OCI-LY7 (cell line): ENCODE measurements around the gene CD6. TPM values are rescaled to one million over a fixed set of nuclear protein-coding genes. Genes with fewer than 3 reads are reported as not detected.

Experiments
- BruUV-seq: library from RNA; stranded (reverse); fragments of 400-500 nt; replicated peaks from 2 replicates; lab custom pipeline; 2021; lab: Mats Ljungman, UMichigan
- CTCF ChIA-PET: fragments of 300-600 bp; sonication (Branson Sonifier 250); formaldehyde crosslinking; loops from one replicate; lab custom pipeline; 2022; ENCODE audit warnings: antibody characterized with exemption; ENCODE audit not compliant: unreplicated experiment; lab: Charles Lee
- POLR2A ChIA-PET: fragments of 300-600 bp; sonication (Branson Sonifier 250); formaldehyde crosslinking; loops from one replicate; lab custom pipeline; 2022; ENCODE audit warnings: antibody characterized with exemption; lab: Charles Lee
- DNase-seq: peaks from one replicate; pipeline ENCODE4 v3.0.0-alpha.2; 2015; ENCODE audit warnings: low spot score
- H2AFZ ChIP-seq: fragments of 200-600 bp; sonication (generic), shearing (Covaris generic); 2 replicates; pipeline ENCODE4 v1.6.1; 2014; ENCODE audit warnings: mild to moderate bottlenecking, antibody characterized with exemption, low read length, moderate library complexity
- H3K27ac ChIP-seq: fragments of 200-600 bp; sonication (generic); 2 replicates; pipeline ENCODE4 v1.5.1; 2014; ENCODE audit warnings: mixed run types, low read depth, mild to moderate bottlenecking, moderate library complexity, low read length, inconsistent platforms; ENCODE audit not compliant: poor library complexity, severe bottlenecking
- H3K36me3 ChIP-seq: fragments of 200-600 bp; sonication (generic); 2 replicates; pipeline ENCODE4 v1.6.1; 2014; ENCODE audit warnings: mild to moderate bottlenecking, antibody characterized with exemption, low read length, moderate library complexity, mixed read lengths; ENCODE audit not compliant: insufficient read depth
- H3K4me1 ChIP-seq: fragments of 200-600 bp; sonication (generic); 2 replicates; pipeline ENCODE4 v1.5.1; 2014; ENCODE audit warnings: mild to moderate bottlenecking, low read length; ENCODE audit not compliant: insufficient read depth, poor library complexity, severe bottlenecking
- H3K4me2 ChIP-seq: fragments of 200-600 bp; sonication (generic); 2 replicates; pipeline ENCODE4 v1.6.1; 2014; ENCODE audit warnings: mild to moderate bottlenecking, low read length
- H3K4me3 ChIP-seq: fragments of 200-600 bp; sonication (generic); 2 replicates; pipeline ENCODE4 v1.5.1; 2014; ENCODE audit warnings: mild to moderate bottlenecking, low read depth, low read length; ENCODE audit not compliant: poor library complexity, severe bottlenecking
- H3K79me2 ChIP-seq: fragments of 200-600 bp; sonication (generic); 2 replicates; pipeline ENCODE4 v1.6.1; 2016; ENCODE audit warnings: low read depth, mild to moderate bottlenecking, low read length, moderate library complexity, mixed read lengths; ENCODE audit not compliant: insufficient read depth
- H3K9me2 ChIP-seq: fragments of 200-600 bp; sonication (generic); 2 replicates; pipeline ENCODE4 v1.6.1; 2016; ENCODE audit warnings: mild to moderate bottlenecking, low read length, mixed read lengths; ENCODE audit not compliant: insufficient read depth
- H3K9me3 ChIP-seq: fragments of 200-600 bp; sonication (generic); 2 replicates; pipeline ENCODE4 v1.6.1; 2014; ENCODE audit warnings: mild to moderate bottlenecking, mixed run types, low read length, mixed read lengths
- H4K20me1 ChIP-seq: fragments of 200-600 bp; sonication (generic); 2 replicates; pipeline ENCODE4 v1.6.1; 2014; ENCODE audit warnings: mild to moderate bottlenecking, antibody characterized with exemption, low read length, moderate library complexity, mixed read lengths; ENCODE audit not compliant: insufficient read depth
- EZH2phosphoT487 ChIP-seq: fragments of 200-600 bp; sonication (generic); IDR thresholded peaks from 2 replicates; pipeline ENCODE4 v1.6.1; 2018; ENCODE audit warnings: low read depth, borderline replicate concordance, mild to moderate bottlenecking, mixed run types, antibody characterized with exemption, low read length, moderate library complexity, mixed read lengths
- intact Hi-C: fragments of 100-400 bp; cut with micrococcal nuclease; formaldehyde crosslinking; loops from one replicate; pipeline ENCODE4 v1.10.0; 2022; ENCODE audit not compliant: unreplicated experiment
- total RNA-seq, 2 experiments: library from RNA; depleted of rRNA in 1 of 2; stranded (reverse); fragments of >200 nt in 1 of 2; shearing (Covaris generic) in 1 of 2; gene quantifications; 2 replicates each; pipeline ENCODE4 v1.2.3, GENCODE V29; 2014 to 2022
- TF ChIP-seq, protein P1 (sequence below): fragments of 200-600 bp; sonication (generic); conservative IDR thresholded peaks from 2 replicates; pipeline ENCODE4 v1.5.1; 2014; ENCODE audit warnings: mild to moderate bottlenecking, antibody characterized with exemption, low read length, moderate library complexity, mixed read lengths

CD6 gene
- total RNA-seq, 2 experiments from 2014 or later, result not detected

DNA sequence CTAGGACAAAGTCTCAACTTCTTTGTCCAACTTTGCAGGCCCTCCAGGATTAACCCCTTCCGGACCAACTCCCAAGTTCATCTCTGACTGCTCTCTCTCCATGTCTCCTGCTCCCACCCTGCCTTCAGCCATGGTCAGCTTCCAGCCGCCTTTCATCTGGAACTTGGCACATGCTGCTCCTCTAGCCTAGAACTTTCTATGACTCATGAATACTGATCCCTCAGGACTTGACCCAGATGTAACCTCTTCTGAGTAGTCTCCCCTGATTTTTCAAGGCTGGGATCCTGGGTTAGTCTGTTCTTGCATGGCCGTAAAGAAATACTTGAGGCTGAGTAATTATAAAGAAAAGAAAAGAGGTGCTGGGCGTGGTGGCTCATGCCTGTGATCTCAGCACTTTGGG lies 14.3 kb upstream of the CD6 start:
- no TSS peak for BruUV-seq
- Histone ChIP-seq H3K4me1 (peaks cover 10% of the 10 kb centered on the region), H3K9me3 (no peaks in the 10 kb centered on the region), H3K27ac (no peak overlapping the region), H4K20me1 (no peaks in the 10 kb centered on the region), H3K36me3 (no peaks in the 10 kb centered on the region), H3K79me2 (no peaks in the 10 kb centered on the region), H2AFZ (no peak overlapping the region), H3K4me2 (no peak overlapping the region), H3K4me3 (no peak overlapping the region), H3K9me2 (no peaks in the 10 kb centered on the region)
- no peak for DNase-seq
- TF ChIP-seq, protein P1, sequence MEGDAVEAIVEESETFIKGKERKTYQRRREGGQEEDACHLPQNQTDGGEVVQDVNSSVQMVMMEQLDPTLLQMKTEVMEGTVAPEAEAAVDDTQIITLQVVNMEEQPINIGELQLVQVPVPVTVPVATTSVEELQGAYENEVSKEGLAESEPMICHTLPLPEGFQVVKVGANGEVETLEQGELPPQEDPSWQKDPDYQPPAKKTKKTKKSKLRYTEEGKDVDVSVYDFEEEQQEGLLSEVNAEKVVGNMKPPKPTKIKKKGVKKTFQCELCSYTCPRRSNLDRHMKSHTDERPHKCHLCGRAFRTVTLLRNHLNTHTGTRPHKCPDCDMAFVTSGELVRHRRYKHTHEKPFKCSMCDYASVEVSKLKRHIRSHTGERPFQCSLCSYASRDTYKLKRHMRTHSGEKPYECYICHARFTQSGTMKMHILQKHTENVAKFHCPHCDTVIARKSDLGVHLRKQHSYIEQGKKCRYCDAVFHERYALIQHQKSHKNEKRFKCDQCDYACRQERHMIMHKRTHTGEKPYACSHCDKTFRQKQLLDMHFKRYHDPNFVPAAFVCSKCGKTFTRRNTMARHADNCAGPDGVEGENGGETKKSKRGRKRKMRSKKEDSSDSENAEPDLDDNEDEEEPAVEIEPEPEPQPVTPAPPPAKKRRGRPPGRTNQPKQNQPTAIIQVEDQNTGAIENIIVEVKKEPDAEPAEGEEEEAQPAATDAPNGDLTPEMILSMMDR, result no peak
- no peak for TF ChIP-seq EZH2phosphoT487
- ChIA-PET CTCF (no interaction called here), POLR2A (no interaction called here)
- intact Hi-C loops, result loop anchor here (10.0 kb wide), 1 partner anchor 62 kb away; no protein-coding TSS in a partner anchor

DNA sequence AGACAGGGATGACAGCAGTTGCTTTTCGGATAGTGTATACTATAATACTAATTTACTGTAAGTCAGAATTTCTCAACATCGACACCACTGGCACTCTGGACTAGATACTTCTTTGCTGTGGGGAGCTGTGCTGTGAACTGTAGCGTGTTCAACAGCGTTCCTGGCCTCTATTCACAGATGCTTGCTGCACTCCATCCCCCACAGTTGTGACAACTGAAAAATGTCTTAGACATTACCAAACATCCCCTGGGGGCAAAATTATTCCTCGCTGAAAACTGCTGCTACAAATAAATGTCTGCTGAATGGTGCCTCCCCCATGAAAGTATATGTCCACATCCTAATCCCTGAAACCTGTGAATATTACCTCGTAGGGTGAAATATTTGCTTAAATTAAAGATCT lies 12.0 kb upstream of the CD6 start:
- Histone ChIP-seq H3K9me3 (no peaks in the 10 kb centered on the region), H3K79me2 (no peaks in the 10 kb centered on the region), H3K4me1 (no peaks in the 10 kb centered on the region), H3K36me3 (no peaks in the 10 kb centered on the region), H4K20me1 (no peaks in the 10 kb centered on the region), H3K4me2 (no peak overlapping the region), H3K4me3 (no peak overlapping the region), H3K27ac (no peak overlapping the region), H3K9me2 (no peaks in the 10 kb centered on the region), H2AFZ (no peak overlapping the region)
- POLR2A ChIA-PET, result no interaction called here
- TF ChIP-seq, protein P1, result no peak
- no peak for TF ChIP-seq EZH2phosphoT487
- intact Hi-C loops, result loop anchor here (10.0 kb wide), 1 partner anchor 65 kb away; no protein-coding TSS in a partner anchor
- CTCF ChIA-PET, result no interaction called here
- DNase-seq, result no peak
- no TSS peak for BruUV-seq

DNA sequence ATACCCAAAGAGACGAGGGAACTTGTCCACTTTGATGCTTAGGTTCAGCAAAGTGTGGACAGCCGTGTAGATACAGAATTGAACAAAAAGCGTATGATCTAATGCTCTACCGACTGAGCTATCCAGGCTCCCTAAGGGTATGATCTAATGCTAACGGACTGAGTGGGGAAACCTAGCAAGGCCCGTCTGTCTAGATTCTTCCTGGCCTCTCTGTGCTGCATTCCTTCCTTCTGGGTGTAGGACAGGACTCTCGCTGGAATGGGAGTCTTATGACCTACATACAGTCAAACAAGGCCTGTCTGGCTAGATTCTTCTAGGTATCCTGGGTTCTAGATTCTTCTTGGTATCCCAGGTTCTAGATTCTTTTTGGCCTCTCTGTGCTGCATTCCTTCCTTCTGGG lies 11.1 kb upstream of the CD6 start:
- DNase-seq, result no peak
- intact Hi-C loops, result no loop called here
- TF ChIP-seq EZH2phosphoT487, result no peak
- CTCF ChIA-PET, result no interaction called here
- no peak overlapping the region for H3K4me2 ChIP-seq
- no peaks in the 10 kb centered on the region for H3K79me2 ChIP-seq
- H3K9me2 ChIP-seq, result no peaks in the 10 kb centered on the region
- H4K20me1 ChIP-seq, result no peaks in the 10 kb centered on the region
- H2AFZ ChIP-seq, result no peak overlapping the region
- no peaks in the 10 kb centered on the region for H3K9me3 ChIP-seq
- POLR2A ChIA-PET, result no interaction called here
- BruUV-seq, result no TSS peak
- no peaks in the 10 kb centered on the region for H3K4me1 ChIP-seq
- no peaks in the 10 kb centered on the region for H3K36me3 ChIP-seq
- H3K27ac ChIP-seq, result no peak overlapping the region
- no peak overlapping the region for H3K4me3 ChIP-seq
